Activated CD8-positive, alpha-beta T cell treated with anti-CD3 and anti-CD28 coated beads for 36 hours (primary cell): ENCODE data around the gene MRPL22. TPM values are rescaled to one million over a fixed set of nuclear protein-coding genes. Genes with fewer than 3 reads are reported as not detected.

Source experiments
- ATAC-seq: fragments of 200-7000 bp; cut with Tn5 transposase; one replicate; pipeline ENCODE4 v1.10.0; 2021; ENCODE audit warnings: mild to moderate bottlenecking, moderate library complexity
- CTCF ChIA-PET: fragments of 350-600 bp; sonication (Branson Sonifier 250); formaldehyde crosslinking; loops from one replicate; lab custom pipeline; 2021; ENCODE audit warnings: antibody characterized with exemption; lab: Charles Lee
- POLR2A ChIA-PET: fragments of 350-600 bp; sonication (Branson Sonifier 250); formaldehyde crosslinking; loops from one replicate; lab custom pipeline; 2021; ENCODE audit warnings: antibody characterized with exemption; lab: Charles Lee
- DNase-seq: peaks from one replicate; pipeline ENCODE4 v3.0.0-alpha.2; 2020
- H3K27ac Mint-ChIP-seq: one replicate; pipeline ENCODE4 v1.8.0; 2021; ENCODE audit warnings: mild to moderate bottlenecking, mixed read lengths
- H3K27me3 Mint-ChIP-seq: one replicate; pipeline ENCODE4 v1.8.0; 2021; ENCODE audit warnings: mixed read lengths
- H3K36me3 Mint-ChIP-seq: one replicate; pipeline ENCODE4 v1.8.0; 2021; ENCODE audit warnings: low read depth, mixed read lengths
- H3K4me1 Mint-ChIP-seq: one replicate; pipeline ENCODE4 v1.8.0; 2021; ENCODE audit warnings: low read depth, mixed read lengths
- H3K4me3 Mint-ChIP-seq: one replicate; pipeline ENCODE4 v1.8.0; 2021; ENCODE audit warnings: mild to moderate bottlenecking, moderate library complexity, mixed read lengths
- H3K9me3 Mint-ChIP-seq: one replicate; pipeline ENCODE4 v1.8.0; 2021; ENCODE audit warnings: mixed read lengths
- CTCF ChIP-seq: fragments of 200-600 bp; IDR thresholded peaks from one replicate; pipeline ENCODE4 v1.8.0; 2022; ENCODE audit warnings: antibody characterized with exemption, mild to moderate bottlenecking
- intact Hi-C: fragments of 100-400 bp; cut with micrococcal nuclease; formaldehyde crosslinking; loops from one replicate; pipeline ENCODE4 v1.10.0; 2022
- total RNA-seq, 2 experiments: library from RNA; stranded (reverse); gene quantifications; one replicate each; pipeline ENCODE4 v1.2.3, GENCODE V29; 2021

MRPL22 gene
- total RNA-seq, 2 experiments from 2014 or later = 80.4 to 84.7 TPM

GRCh38 chr5:155010881-155011280 lies 70.0 kb downstream of the MRPL22 start:
- no peak overlapping the region for H3K4me3 Mint-ChIP-seq
- no peak for TF ChIP-seq CTCF
- CTCF ChIA-PET = no interaction called here
- H3K9me3 Mint-ChIP-seq = no peaks in the 10 kb centered on the region
- intact Hi-C loops = no loop called here
- no peak for DNase-seq
- no peaks in the 10 kb centered on the region for H3K36me3 Mint-ChIP-seq
- H3K27me3 Mint-ChIP-seq = peaks cover 29% of the 10 kb centered on the region
- no peak for ATAC-seq
- POLR2A ChIA-PET = no interaction called here
- H3K4me1 Mint-ChIP-seq = no peaks in the 10 kb centered on the region
- H3K27ac Mint-ChIP-seq = no peak overlapping the region

- ChIA-PET CTCF (no interaction called here), POLR2A (no interaction called here)
- intact Hi-C loops = no loop called here
- no peak within 1 kb of the TSS for H3K4me3 Mint-ChIP-seq
- DNase-seq (no peak), ATAC-seq (no peak)
- no peaks in the 10 kb centered on the region for H3K9me3 Mint-ChIP-seq
- H3K4me1 Mint-ChIP-seq = no peaks in the 10 kb centered on the region
- TF ChIP-seq CTCF = no peak
- H3K36me3 Mint-ChIP-seq = no peaks in the 10 kb centered on the region
- H3K27ac Mint-ChIP-seq = no peak within 1 kb of the TSS
- H3K27me3 Mint-ChIP-seq = peaks cover 21% of the 10 kb centered on the region
These were observed 72.7 kb downstream of the MRPL22 start, which contains the start of gene KIF4B for GRCh38 chr5:155013526-155013925. Gene KIF4B, plus strand, starts transcription at chr5:155013755. Its CDS starts 105 bp downstream, at chr5:155013860.

- no peak for TF ChIP-seq CTCF
- no peak for ATAC-seq
- Mint-ChIP-seq H3K27ac (no peak overlapping the region), H3K4me3 (no peak overlapping the region), H3K36me3 (no peaks in the 10 kb centered on the region), H3K4me1 (no peaks in the 10 kb centered on the region), H3K9me3 (no peaks in the 10 kb centered on the region), H3K27me3 (peaks cover 24% of the 10 kb centered on the region)
- DNase-seq = no peak
- ChIA-PET CTCF (interaction anchor here (1.6 kb wide), 1 partner anchor 14 kb away, joined by 6 read pairs; no protein-coding TSS in a partner anchor), POLR2A (interaction anchor here (1.4 kb wide), 1 partner anchor 118 kb away, joined by 3 read pairs; no protein-coding TSS in a partner anchor)
- intact Hi-C loops = no loop called here
These were observed 74.4 kb downstream of the MRPL22 start for GRCh38 chr5:155015239-155015638.

GRCh38 chr5:155017610-155018009 lies 76.7 kb downstream of the MRPL22 start:
- H3K27me3 Mint-ChIP-seq = peaks cover 23% of the 10 kb centered on the region
- no peak for DNase-seq
- ATAC-seq = no peak
- no peak overlapping the region for H3K4me3 Mint-ChIP-seq
- ChIA-PET POLR2A (interaction anchor here (0.6 kb wide), 1 partner anchor 332 kb away, joined by 5 read pairs; no protein-coding TSS in a partner anchor), CTCF (no interaction called here)
- intact Hi-C loops = no loop called here
- no peaks in the 10 kb centered on the region for H3K9me3 Mint-ChIP-seq
- H3K36me3 Mint-ChIP-seq = no peaks in the 10 kb centered on the region
- no peaks in the 10 kb centered on the region for H3K4me1 Mint-ChIP-seq
- H3K27ac Mint-ChIP-seq = no peak overlapping the region
- no peak for TF ChIP-seq CTCF

Other genes with a start within 250 kb of the MRPL22 start
- 100 to 1,000 TPM; 214 to 218 TPM for gene LARP1, start 185.7 kb upstream of the MRPL22 start, total RNA-seq
- not detected for gene FAXDC2, start 90.5 kb upstream of the MRPL22 start, total RNA-seq
- gene CNOT8, start 82.4 kb upstream of the MRPL22 start, total RNA-seq = 10 to 100 TPM; 78.6 to 84.4 TPM
- 10 to 100 TPM; 32.1 to 33.0 TPM for gene GEMIN5, start 2.9 kb upstream of the MRPL22 start, total RNA-seq
- gene KIF4B, start 72.7 kb downstream of the MRPL22 start, total RNA-seq = under 1 TPM in 1 of 2 experiments, not detected in 1; 0.11 TPM